ENCODE measurements around the gene AK1.

AK1 gene

GRCh38 chr9:127917603-127918002 is 40.1 kb upstream of the AK1 start:
- peak; percentile 75 for DNase-seq (ENCODE audit: low read depth)
- TF ChIP-seq POLR2A (IDR thresholded peaks at IDR 0.05; ENCODE audit: extremely low read depth, insufficient read length) (no peak), MYC (IDR thresholded peaks at IDR 0.05; ENCODE audit: low read depth, low read length) (no peak), CTCF (IDR thresholded peaks at IDR 0.05; ENCODE audit: low read depth, low read length) (no peak)
- TF ChIP-seq, protein P1, sequence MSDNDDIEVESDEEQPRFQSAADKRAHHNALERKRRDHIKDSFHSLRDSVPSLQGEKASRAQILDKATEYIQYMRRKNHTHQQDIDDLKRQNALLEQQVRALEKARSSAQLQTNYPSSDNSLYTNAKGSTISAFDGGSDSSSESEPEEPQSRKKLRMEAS (IDR thresholded peaks at IDR 0.05; ENCODE audit: low read depth, low read length), result no peak
- H3K4me3 ChIP-seq (ENCODE audit: low read depth, low read length), result peak overlapping the region; percentile 16

DNA sequence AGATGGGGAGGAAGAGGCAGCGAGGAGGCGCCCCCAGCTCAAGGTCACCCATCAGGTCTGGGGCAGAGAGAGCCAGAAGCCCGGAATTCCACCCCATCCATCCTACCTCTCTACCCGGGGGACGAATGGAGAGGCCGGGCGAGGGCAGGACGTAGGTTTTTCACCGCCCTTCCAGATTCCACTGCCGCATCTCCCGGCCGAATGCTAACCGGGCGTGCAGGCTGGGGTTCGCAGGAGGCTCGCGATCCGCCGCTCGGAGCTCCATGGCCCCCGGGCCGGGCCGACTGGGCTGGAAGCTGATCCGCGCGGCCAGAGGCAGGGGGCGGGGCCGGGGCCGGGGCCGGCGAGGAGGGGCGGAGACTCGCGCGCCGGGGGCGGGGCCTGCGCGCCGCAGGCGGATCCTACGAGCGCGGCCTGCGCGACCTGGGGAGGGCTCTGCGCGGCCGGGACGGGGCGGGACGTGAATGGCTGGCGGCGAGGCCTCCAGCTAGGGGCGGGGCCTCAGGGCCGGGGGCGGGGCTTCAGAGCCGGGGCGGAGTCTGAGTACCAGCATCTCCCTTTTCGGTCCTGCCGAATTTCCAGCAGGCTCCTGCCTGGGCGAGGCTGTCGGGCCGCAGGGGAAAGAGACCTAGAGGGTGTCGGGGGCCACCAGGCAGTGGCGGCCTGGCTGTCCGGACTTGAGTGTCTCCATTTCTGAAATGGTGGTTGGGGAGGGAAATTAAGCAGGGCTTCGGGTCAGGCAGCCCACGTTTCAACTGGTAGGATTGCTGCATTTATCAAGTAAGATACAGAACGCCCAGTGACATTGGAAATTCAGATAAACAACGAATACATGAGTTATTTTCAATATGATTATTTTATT is 39.5 kb upstream of the AK1 start, which contains the start of gene ST6GALNAC4:
ST6GALNAC4 (minus strand) TSS at position 322 of the 862 bp plus-strand sequence. CDS start 622 bp downstream, outside the sequence.
- peak; percentile 88 for DNase-seq (ENCODE audit: low read depth)

DNA sequence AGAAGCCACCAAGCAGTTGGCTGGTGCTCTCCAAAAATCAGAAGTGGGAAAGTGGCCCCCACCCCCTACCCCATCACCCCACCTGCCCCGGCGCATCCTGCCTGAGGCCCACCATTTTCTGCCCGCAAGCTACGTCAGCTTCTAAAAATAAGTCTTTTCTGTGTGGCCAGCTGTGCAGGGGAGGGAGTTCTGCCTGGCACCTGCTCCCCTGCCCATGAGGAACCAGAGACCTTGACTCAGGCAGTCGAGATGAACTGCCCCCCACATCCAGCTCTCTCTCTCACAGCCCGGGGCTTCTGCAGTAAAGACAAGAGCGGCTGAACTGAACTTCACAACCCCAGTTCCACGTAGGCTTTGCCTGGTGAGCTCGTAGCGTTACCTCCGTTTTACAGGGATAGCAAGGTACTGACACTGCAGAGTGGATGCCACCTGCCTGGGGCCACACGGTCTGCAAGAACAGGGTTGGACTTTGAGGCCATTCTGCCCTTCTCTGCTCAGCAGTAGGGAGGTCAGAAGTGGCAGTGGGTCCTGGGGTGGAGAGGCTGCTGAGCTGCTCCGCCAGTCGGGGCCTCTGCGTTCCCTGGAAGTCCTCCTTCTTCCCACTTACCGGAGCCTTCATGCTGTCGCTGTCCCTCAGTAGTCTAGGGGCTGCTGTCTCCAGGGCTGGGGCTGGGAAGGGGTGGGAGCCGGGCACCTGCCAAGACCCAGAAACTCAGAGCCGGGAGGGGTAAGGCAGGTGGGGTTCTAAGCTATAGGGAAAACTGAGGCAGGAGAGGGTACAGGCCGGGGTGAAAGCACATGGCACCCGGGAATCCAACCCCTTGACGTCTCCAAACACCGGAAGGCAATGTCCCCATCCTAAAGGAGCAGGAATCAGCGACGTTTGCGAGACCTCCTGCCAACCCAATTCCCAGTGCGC is 38.6 kb upstream of the AK1 start:
- H3K4me3 ChIP-seq (ENCODE audit: low read depth, low read length), result no peak overlapping the region
- TF ChIP-seq, protein P1 (IDR thresholded peaks at IDR 0.05; ENCODE audit: low read depth, low read length), result no peak
- TF ChIP-seq CTCF (IDR thresholded peaks at IDR 0.05; ENCODE audit: low read depth, low read length) (no peak), POLR2A (IDR thresholded peaks at IDR 0.05; ENCODE audit: extremely low read depth, insufficient read length) (no peak)
- DNase-seq (ENCODE audit: low read depth), result no peak

More for the DNA sequence above, 39.5 kb upstream of the AK1 start, which contains the start of gene ST6GALNAC4:
- peak within 1 kb of the TSS; percentile 16 for H3K4me3 ChIP-seq (ENCODE audit: low read depth, low read length)
- TF ChIP-seq CTCF (IDR thresholded peaks at IDR 0.05; ENCODE audit: low read depth, low read length) (no peak), POLR2A (IDR thresholded peaks at IDR 0.05; ENCODE audit: extremely low read depth, insufficient read length) (peak; percentile 33), MYC (IDR thresholded peaks at IDR 0.05; ENCODE audit: low read depth, low read length) (no peak)
- TF ChIP-seq, protein P1 (IDR thresholded peaks at IDR 0.05; ENCODE audit: low read depth, low read length), result no peak

DNA sequence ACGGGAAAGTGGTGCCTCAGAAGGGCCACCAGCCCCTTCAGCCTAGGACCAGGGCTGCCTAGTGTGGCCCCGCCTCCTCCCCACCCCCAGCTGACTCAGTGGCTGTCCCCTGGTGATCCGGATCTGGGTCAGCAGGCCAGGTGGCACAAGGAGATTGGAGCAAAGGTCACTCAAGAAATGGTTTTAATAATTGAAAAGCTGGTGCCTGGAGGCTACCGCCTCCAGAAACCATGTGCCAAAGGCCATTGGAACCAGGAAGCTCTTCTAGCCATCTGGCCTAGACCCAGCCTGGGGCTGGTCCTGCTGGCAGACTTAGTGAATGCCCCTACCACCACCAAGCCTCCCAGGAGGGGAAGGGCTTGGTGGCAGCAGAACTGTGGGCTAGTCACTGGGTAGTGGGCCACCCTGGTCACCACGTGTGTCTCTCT is 37.9 kb upstream of the AK1 start:
- TF ChIP-seq CTCF (IDR thresholded peaks at IDR 0.05; ENCODE audit: low read depth, low read length), result no peak
- TF ChIP-seq, protein P1 (IDR thresholded peaks at IDR 0.05; ENCODE audit: low read depth, low read length), result no peak
- DNase-seq (ENCODE audit: low read depth), result no peak
- H3K4me3 ChIP-seq (ENCODE audit: low read depth, low read length), result no peak overlapping the region

DNA sequence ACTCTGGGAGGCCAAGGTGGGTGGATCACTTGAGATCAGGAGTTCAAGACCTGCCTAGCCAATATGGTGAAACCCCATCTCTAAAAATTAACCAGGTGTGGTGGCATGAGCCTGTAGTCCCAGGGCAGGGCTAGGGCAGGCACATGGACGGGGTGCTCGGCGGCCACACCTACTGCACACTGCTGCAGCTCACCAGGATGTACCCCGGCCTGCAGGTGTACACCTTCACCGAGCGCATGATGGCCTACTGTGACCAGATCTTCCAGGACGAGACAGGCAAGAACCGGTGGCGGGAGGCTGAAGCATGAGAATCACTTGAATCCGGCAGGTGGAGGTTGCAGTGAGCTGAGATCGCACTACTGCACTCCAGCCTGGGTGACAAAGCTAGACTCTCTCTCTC is 36.2 kb upstream of the AK1 start:
- H3K4me3 ChIP-seq (ENCODE audit: low read depth, low read length), result no peak overlapping the region
- no peak for DNase-seq (ENCODE audit: low read depth)

More for the DNA sequence above, 36.2 kb upstream of the AK1 start:
- no peak for TF ChIP-seq POLR2A (IDR thresholded peaks at IDR 0.05; ENCODE audit: extremely low read depth, insufficient read length)
- TF ChIP-seq, protein P1 (IDR thresholded peaks at IDR 0.05; ENCODE audit: low read depth, low read length), result no peak
- no peak for TF ChIP-seq CTCF (IDR thresholded peaks at IDR 0.05; ENCODE audit: low read depth, low read length)
- no peak for TF ChIP-seq MYC (IDR thresholded peaks at IDR 0.05; ENCODE audit: low read depth, low read length)
